ENCODE measurements around the gene POP5. TPM values are rescaled to one million over a fixed set of nuclear protein-coding genes. Genes with fewer than 3 reads are reported as not detected.

Gene POP5
- total RNA-seq, 1 donor from 2014 or later, result 39.3 TPM

GRCh38 chr12:120592121-120593049 is 11.2 kb upstream of the POP5 start:
- no peak for DNase-seq (ENCODE audit: missing footprints)
- intact Hi-C loops (cut with DNase I), result no loop called here
- no peak for ATAC-seq

GRCh38 chr12:120590741-120591407 is 9.7 kb upstream of the POP5 start:
- intact Hi-C loops (cut with DNase I), result no loop called here
- ATAC-seq, result no peak
- no peak for DNase-seq (ENCODE audit: missing footprints)

GRCh38 chr12:120588948-120589930 is 8.0 kb upstream of the POP5 start:
- ATAC-seq, result peak; percentile 89
- DNase-seq (ENCODE audit: missing footprints), result peak; percentile 87
- intact Hi-C loops (cut with DNase I), result no loop called here

GRCh38 chr12:120588371-120588770 is 7.2 kb upstream of the POP5 start:
- intact Hi-C loops (cut with DNase I), result no loop called here
- DNase-seq (ENCODE audit: missing footprints), result no peak
- no peak for ATAC-seq

- DNase-seq (ENCODE audit: missing footprints) (no peak), ATAC-seq (no peak)
- intact Hi-C loops (cut with DNase I), result no loop called here
Observed at GRCh38 chr12:120586860-120587259, 5.7 kb upstream of the POP5 start.

- ATAC-seq (no peak), DNase-seq (ENCODE audit: missing footprints) (no peak)
- intact Hi-C loops (cut with DNase I), result no loop called here
Observed at GRCh38 chr12:120586206-120586605, 5.0 kb upstream of the POP5 start.

GRCh38 chr12:120584343-120585149 is 3.3 kb upstream of the POP5 start:
- ATAC-seq, result peak; percentile 31
- intact Hi-C loops (cut with DNase I), result loop anchor here (5.0 kb wide), 1 partner anchor 513 kb away; no protein-coding TSS in a partner anchor
- peak; percentile 82 for DNase-seq (ENCODE audit: missing footprints)

GRCh38 chr12:120583478-120584030 is 2.4 kb upstream of the POP5 start:
- peak; percentile 43 for ATAC-seq
- DNase-seq (ENCODE audit: missing footprints), result peak; percentile 82
- intact Hi-C loops (cut with DNase I), result loop anchor here (1.0 to 5.0 kb wide), 5 partner anchors 65 to 514 kb away; no protein-coding TSS in a partner anchor

GRCh38 chr12:120581998-120582397 is 796 bp upstream of the POP5 start:
- intact Hi-C loops (cut with DNase I), result loop anchor here (2.0 to 5.0 kb wide), 5 partner anchors 53 to 515 kb away; partner anchors contain the start of gene COQ5
- DNase-seq (ENCODE audit: missing footprints) (no peak), ATAC-seq (no peak)

GRCh38 chr12:120579179-120579578 is 2.0 kb downstream of the POP5 start:
- ATAC-seq (no peak), DNase-seq (ENCODE audit: missing footprints) (no peak)
- intact Hi-C loops (cut with DNase I), result no loop called here

GRCh38 chr12:120574106-120574505 is 7.1 kb downstream of the POP5 start:
- DNase-seq (ENCODE audit: missing footprints), result no peak
- intact Hi-C loops (cut with DNase I), result no loop called here
- no peak for ATAC-seq

- intact Hi-C loops (cut with DNase I), result no loop called here
- no peak for DNase-seq (ENCODE audit: missing footprints)
- ATAC-seq, result peak; percentile 51
Observed at GRCh38 chr12:120573560-120573959, 7.6 kb downstream of the POP5 start.

- intact Hi-C loops (cut with DNase I), result no loop called here
- no peak for DNase-seq (ENCODE audit: missing footprints)
- no peak for ATAC-seq
Observed at GRCh38 chr12:120571299-120571698, 9.9 kb downstream of the POP5 start.

GRCh38 chr12:120563495-120563894 is 17.7 kb downstream of the POP5 start:
- ATAC-seq (peak; percentile 20), DNase-seq (ENCODE audit: missing footprints) (no peak)
- intact Hi-C loops (cut with DNase I), result loop anchor here (10.0 kb wide), 1 partner anchor 1001 kb away; no protein-coding TSS in a partner anchor

- DNase-seq (ENCODE audit: missing footprints) (no peak), ATAC-seq (peak; percentile 87)
- intact Hi-C loops (cut with DNase I), result loop anchor here (10.0 kb wide), 1 partner anchor 1002 kb away; no protein-coding TSS in a partner anchor
Observed at GRCh38 chr12:120562906-120563305, 18.3 kb downstream of the POP5 start.

GRCh38 chr12:120557589-120557988 is 23.6 kb downstream of the POP5 start:
- no peak for DNase-seq (ENCODE audit: missing footprints)
- intact Hi-C loops (cut with DNase I), result no loop called here
- ATAC-seq, result no peak

- peak; percentile 74 for ATAC-seq
- no peak for DNase-seq (ENCODE audit: missing footprints)
- intact Hi-C loops (cut with DNase I), result no loop called here
Observed at GRCh38 chr12:120554678-120555077, 26.5 kb downstream of the POP5 start.

GRCh38 chr12:120546050-120546386 is 35.2 kb downstream of the POP5 start:
- intact Hi-C loops (cut with DNase I), result no loop called here
- ATAC-seq, result no peak
- no peak for DNase-seq (ENCODE audit: missing footprints)
